Hindlimb muscle (tissue), 1 donor: Measurements from ENCODE around the gene ARPP21. TPM values are rescaled to one million over a fixed set of nuclear protein-coding genes. Genes with fewer than 3 reads are reported as not detected.

Experiments
- DNase-seq: peaks from one replicate; pipeline ENCODE4 v3.0.0-alpha.2; 2013
- polyA plus RNA-seq: library from polyadenylated mRNA; unstranded; fragments of 120-200 nt; gene quantifications from one replicate; pipeline ENCODE4 v1.2.1, GENCODE V29; 2013; ENCODE audit not compliant: insufficient read length

Gene ARPP21
- polyA plus RNA-seq, 1 donor = 242 TPM

GRCh38 chr3:35641920-35642527, 2.7 kb downstream of the ARPP21 start:
- DNase-seq = no peak

- DNase-seq = no peak
Measured at GRCh38 chr3:35643495-35643894, 4.2 kb downstream of the ARPP21 start.

GRCh38 chr3:35644451-35644850, 5.1 kb downstream of the ARPP21 start:
- DNase-seq = no peak

- DNase-seq = no peak
Measured at GRCh38 chr3:35645189-35645588, 5.9 kb downstream of the ARPP21 start.

GRCh38 chr3:35646081-35646480, 6.8 kb downstream of the ARPP21 start:
- no peak for DNase-seq

- no peak for DNase-seq
Measured at GRCh38 chr3:35647461-35647860, 8.1 kb downstream of the ARPP21 start.

GRCh38 chr3:35648347-35648746, 9.0 kb downstream of the ARPP21 start:
- no peak for DNase-seq

- no peak for DNase-seq
Measured at GRCh38 chr3:35649405-35649804, 10.1 kb downstream of the ARPP21 start.

- no peak for DNase-seq
Measured at GRCh38 chr3:35651426-35651825, 12.1 kb downstream of the ARPP21 start.

- DNase-seq = no peak
Measured at GRCh38 chr3:35651851-35652250, 12.5 kb downstream of the ARPP21 start.

- no peak for DNase-seq
Measured at GRCh38 chr3:35653347-35653746, 14.0 kb downstream of the ARPP21 start.

- no peak for DNase-seq
Measured at GRCh38 chr3:35654476-35654875, 15.2 kb downstream of the ARPP21 start.

- no peak for DNase-seq
Measured at GRCh38 chr3:35658686-35659085, 19.4 kb downstream of the ARPP21 start.

- no peak for DNase-seq
Measured at GRCh38 chr3:35659768-35660167, 20.4 kb downstream of the ARPP21 start.

GRCh38 chr3:35663471-35663870, 24.1 kb downstream of the ARPP21 start:
- DNase-seq = no peak

- peak; percentile 71 for DNase-seq
Measured at GRCh38 chr3:35664460-35664919, 25.2 kb downstream of the ARPP21 start.

GRCh38 chr3:35665390-35666055, 26.2 kb downstream of the ARPP21 start:
- DNase-seq = no peak

- no peak for DNase-seq
Measured at GRCh38 chr3:35666888-35667287, 27.6 kb downstream of the ARPP21 start.

GRCh38 chr3:35670408-35670965, 31.2 kb downstream of the ARPP21 start:
- DNase-seq = no peak

- no peak for DNase-seq
Measured at GRCh38 chr3:35671483-35671882, 32.2 kb downstream of the ARPP21 start.

GRCh38 chr3:35673017-35673416, 33.7 kb downstream of the ARPP21 start:
- DNase-seq = no peak

- no peak for DNase-seq
Measured at GRCh38 chr3:35674451-35675109, 35.3 kb downstream of the ARPP21 start.

- no peak for DNase-seq
Measured at GRCh38 chr3:35675206-35675605, 35.9 kb downstream of the ARPP21 start.

- DNase-seq = no peak
Measured at GRCh38 chr3:35675621-35676020, 36.3 kb downstream of the ARPP21 start.
